GM18526 (cell line): ENCODE data around the gene CYP26B1.

ENCODE experiments used
- POLR2A ChIP-seq: IDR thresholded peaks from 3 replicates; pipeline ENCODE4 v1.6.1; 2011; ENCODE audit not compliant: insufficient read length; ENCODE audit errors: extremely low read depth

The CYP26B1 gene

DNA sequence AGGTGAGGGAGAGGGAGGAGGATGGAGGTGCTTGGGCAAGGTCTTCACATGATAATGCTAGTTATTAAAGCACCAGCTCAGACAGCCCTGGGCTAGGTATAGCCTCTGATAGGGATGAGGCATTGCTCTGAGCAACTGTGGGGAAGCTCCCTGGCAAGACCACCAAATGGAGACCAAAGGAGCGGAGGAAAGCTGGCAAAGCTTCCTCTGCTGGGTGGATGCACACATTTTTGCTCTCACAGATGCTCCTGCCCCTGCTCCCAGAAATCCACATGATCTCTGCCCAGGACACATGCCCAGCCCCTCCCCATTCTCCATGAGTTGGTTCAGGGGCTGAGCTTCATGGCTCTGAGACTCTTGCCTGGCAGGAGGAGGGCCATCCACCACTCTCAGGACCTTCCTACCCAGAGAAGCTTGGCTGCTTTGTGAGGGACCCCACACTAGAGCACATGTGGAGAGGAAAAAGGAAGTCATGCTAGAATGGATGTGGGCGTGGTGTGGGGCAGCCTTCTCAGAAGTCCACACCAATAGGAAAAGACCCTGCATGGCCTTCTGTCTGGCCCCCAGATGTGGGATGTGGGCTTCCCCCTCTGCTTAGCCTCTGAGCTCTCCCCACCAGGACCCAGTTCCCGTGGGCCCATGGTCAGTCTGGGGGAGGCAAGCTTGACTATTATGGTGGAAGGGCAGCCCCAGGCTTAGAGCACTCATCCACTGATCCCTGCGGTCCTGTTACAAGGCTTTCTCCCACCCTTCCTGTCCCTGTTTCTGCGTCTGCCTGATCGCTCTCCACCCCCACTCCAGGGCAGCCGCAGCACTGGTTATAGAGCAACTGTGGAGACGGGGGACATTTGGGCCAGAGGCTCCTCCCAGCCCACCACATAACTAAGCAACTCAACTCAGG, 10.5 kb upstream of the CYP26B1 start:
- TF ChIP-seq POLR2A, result no peak

GRCh38 chr2:72156872-72157271, 9.2 kb upstream of the CYP26B1 start:
- TF ChIP-seq POLR2A, result no peak

GRCh38 chr2:72155737-72156136, 8.1 kb upstream of the CYP26B1 start:
- TF ChIP-seq POLR2A, result no peak

- TF ChIP-seq POLR2A, result no peak
Observed at GRCh38 chr2:72155151-72155550, 7.5 kb upstream of the CYP26B1 start.

DNA sequence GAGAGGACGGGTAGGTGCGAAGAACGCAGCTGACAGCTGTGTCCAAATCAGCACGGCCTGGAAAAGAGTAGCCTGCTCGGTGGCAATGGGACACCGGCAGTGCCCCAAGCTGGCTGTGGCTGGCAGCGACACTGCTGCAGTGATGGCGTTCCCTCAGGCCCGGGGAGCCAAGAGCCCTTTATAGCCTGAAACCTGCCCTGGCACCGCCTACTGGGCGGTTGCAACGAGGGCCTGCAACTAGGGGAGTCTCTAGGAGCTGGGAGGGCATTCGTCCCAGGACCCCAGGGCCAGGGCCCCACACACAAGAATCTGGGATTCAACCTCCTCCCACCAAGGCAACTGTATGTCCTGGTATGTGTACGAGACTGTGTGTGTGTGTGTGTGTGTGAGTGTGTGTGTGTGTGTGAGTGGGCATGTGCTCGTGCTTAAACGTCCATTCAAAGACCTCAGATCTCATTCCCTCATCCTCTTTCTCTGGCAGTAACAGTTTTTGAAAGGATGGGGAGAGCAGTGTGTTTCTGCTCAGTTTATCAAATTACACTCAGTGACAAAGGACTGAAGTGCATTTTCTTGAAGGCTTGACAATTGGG, 6.8 kb upstream of the CYP26B1 start:
- TF ChIP-seq POLR2A, result no peak

- no peak for TF ChIP-seq POLR2A
Observed at GRCh38 chr2:72153924-72154323, 6.3 kb upstream of the CYP26B1 start.

- no peak for TF ChIP-seq POLR2A
Observed at GRCh38 chr2:72153026-72153791, 5.5 kb upstream of the CYP26B1 start.

GRCh38 chr2:72150861-72151356, 3.2 kb upstream of the CYP26B1 start:
- TF ChIP-seq POLR2A, result no peak

- no peak for TF ChIP-seq POLR2A
Observed at GRCh38 chr2:72150157-72150860, 2.6 kb upstream of the CYP26B1 start.

- no peak for TF ChIP-seq POLR2A
Observed at GRCh38 chr2:72149556-72150156, 2.0 kb upstream of the CYP26B1 start.

GRCh38 chr2:72148837-72149555, 1.3 kb upstream of the CYP26B1 start:
- TF ChIP-seq POLR2A, result no peak

DNA sequence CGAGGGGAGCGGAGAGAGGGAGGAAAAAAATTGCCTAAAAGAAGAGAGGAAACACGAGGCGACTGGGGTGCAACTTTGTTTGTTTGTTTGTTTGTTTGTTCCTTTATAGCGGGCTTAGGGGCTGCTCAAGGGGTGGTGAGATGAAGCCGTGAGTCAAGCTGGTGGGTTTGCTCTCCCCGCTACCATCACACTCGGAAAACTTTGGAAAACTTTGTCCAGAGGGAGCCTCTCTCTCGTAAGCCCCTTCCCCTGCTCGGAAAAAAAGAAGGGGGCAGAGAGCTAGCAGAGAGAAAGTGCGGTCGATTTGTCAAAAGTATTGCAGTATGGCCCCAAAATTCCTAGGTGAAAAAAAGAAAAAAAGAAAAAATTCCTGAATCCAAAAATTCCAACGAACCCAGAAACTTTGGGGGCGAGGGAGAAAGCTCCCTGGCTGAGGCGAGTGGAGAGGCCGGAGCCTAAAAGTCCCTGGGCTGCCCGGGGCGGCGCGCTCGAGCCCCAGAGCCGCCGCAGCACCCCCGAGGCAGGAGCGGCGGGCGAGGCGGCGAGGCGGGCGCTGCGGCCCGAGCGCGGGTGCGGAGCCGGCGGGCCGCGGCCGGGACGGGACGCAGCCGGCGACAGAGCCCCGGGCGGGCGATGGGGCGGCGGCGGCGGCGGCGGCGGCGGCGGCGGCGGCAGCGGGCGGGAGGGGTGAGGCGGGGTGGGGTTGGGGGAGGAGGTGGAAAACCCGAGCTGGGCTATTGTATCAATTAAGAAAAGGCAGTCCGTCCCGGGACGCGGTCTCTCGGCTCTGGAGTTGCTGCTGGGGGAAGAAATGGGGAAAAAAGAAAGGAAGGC, 558 bp upstream of the CYP26B1 start:
- no peak for TF ChIP-seq POLR2A

- no peak for TF ChIP-seq POLR2A
Observed at GRCh38 chr2:72146347-72147302, 1.0 kb downstream of the CYP26B1 start.
